ENCODE data around the gene SIPA1L3.
A peak's percentile ranks its signal among the peaks of the same experiment; 100 is the strongest.

The SIPA1L3 gene

DNA sequence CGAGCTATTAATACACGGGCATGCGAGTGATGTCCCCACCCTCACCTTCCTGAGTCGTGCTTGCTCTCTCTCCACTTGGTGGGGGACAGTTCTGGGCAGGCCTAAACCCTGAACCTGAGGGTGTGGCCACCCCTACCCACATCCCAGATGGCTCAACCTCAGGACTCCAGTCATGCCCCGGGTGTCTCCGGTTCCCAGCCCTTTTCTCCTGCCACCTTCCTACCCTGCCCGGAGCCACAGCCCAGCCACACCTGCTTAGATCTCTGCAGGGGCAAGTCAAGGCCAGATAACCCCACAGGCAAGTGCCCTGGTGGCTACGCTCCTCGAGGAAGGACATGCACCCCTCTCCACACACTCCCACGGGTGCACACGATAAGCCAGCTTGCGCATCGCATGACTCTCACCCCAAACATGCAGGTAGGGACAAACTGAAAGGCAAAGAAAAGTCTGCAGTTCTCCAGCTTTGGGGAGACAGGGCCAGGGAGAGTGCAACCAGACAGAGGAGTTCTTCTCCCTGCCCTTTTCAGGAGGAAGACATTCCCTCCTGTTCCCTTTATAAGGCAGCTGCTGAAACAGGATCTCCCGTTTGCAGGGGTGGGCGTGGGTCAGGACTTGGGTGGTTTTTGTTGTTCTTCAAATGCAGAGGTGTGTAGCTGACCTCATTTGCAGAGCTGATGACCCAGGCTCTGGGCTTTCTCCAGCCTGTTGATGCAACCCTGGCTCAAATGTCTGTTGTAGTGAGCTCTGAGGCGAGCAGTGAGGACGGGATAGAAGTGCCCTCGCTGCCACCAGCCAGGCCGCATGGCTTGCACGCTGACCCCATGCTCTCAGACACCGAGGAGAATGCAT, 228.4 kb downstream of the SIPA1L3 start:
- H3K36me3 ChIP-seq (ENCODE audit: control insufficient read depth in 2 of 2, insufficient read depth in 1 of 2, low read length in 2 of 2) = peaks cover 0 to 17% of the 10 kb centered on the region in 2 experiments; a peak in 2 of 3 replicates
- CTCF ChIA-PET = interaction anchor here (0.5 to 6.3 kb wide), 23 partner anchors 7 to 959 kb away, joined by 3 to 70 read pairs (median 5); no protein-coding TSS in a partner anchor
- POLR2A ChIA-PET = interaction anchor here (0.7 to 1.2 kb wide), 2 partner anchors 228 to 253 kb away, joined by 3 to 4 read pairs; partner anchors contain the start of genes GGN, SIPA1L3 and WDR87
- no peaks in the 10 kb centered on the region for H3K9me3 ChIP-seq (ENCODE audit: control insufficient read depth, insufficient read depth, low read depth, low read length)
- no peak overlapping the region for H3K27ac ChIP-seq (ENCODE audit: extremely low read depth, low read depth, low read length)
- H3K4me1 ChIP-seq (ENCODE audit: control insufficient read depth, insufficient read depth, low read length) = no peaks in the 10 kb centered on the region
- H3K4me3 ChIP-seq (ENCODE audit: low read depth, low read length) = no peak overlapping the region
- TF ChIP-seq, protein P1, sequence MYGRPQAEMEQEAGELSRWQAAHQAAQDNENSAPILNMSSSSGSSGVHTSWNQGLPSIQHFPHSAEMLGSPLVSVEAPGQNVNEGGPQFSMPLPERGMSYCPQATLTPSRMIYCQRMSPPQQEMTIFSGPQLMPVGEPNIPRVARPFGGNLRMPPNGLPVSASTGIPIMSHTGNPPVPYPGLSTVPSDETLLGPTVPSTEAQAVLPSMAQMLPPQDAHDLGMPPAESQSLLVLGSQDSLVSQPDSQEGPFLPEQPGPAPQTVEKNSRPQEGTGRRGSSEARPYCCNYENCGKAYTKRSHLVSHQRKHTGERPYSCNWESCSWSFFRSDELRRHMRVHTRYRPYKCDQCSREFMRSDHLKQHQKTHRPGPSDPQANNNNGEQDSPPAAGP (tag by site-specific recombination; IDR thresholded peaks at IDR 0.05) = peak; percentile 65; the same call in 1 of the 2 replicates
- TF ChIP-seq SCRT1 (tag by site-specific recombination; IDR thresholded peaks at IDR 0.05; ENCODE audit: borderline replicate concordance) = 0 out of 2 replicates have a peak, but pooled peaks have one; percentile 21
- TF ChIP-seq ZNF571 (tag by site-specific recombination; IDR thresholded peaks at IDR 0.05) = no peak
- TF ChIP-seq IKZF3 (tag by site-specific recombination; IDR thresholded peaks at IDR 0.05) = no peak
- TF ChIP-seq, protein P2, sequence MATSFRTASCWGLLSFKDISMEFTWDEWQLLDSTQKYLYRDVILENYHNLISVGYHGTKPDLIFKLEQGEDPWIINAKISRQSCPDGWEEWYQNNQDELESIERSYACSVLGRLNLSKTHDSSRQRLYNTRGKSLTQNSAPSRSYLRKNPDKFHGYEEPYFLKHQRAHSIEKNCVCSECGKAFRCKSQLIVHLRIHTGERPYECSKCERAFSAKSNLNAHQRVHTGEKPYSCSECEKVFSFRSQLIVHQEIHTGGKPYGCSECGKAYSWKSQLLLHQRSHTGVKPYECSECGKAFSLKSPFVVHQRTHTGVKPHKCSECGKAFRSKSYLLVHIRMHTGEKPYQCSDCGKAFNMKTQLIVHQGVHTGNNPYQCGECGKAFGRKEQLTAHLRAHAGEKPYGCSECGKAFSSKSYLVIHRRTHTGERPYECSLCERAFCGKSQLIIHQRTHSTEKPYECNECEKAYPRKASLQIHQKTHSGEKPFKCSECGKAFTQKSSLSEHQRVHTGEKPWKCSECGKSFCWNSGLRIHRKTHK (tag by site-specific recombination; IDR thresholded peaks at IDR 0.05) = no peak
- no peak for TF ChIP-seq ZBTB17 (tag by site-specific recombination; IDR thresholded peaks at IDR 0.05)
- TF ChIP-seq ZSCAN16 (tag by site-specific recombination; IDR thresholded peaks at IDR 0.05) = no peak
- peak; percentile 86 for TF ChIP-seq SCRT2 (tag by site-specific recombination; IDR thresholded peaks at IDR 0.05)
- no peak for TF ChIP-seq ZNF354C (tag by site-specific recombination; IDR thresholded peaks at IDR 0.05; ENCODE audit: borderline replicate concordance, low read depth)
- peak; percentile 62; the same call in 1 of the 2 replicates for TF ChIP-seq PRDM1 (tag by site-specific recombination; IDR thresholded peaks at IDR 0.05)
- TF ChIP-seq, protein P3, sequence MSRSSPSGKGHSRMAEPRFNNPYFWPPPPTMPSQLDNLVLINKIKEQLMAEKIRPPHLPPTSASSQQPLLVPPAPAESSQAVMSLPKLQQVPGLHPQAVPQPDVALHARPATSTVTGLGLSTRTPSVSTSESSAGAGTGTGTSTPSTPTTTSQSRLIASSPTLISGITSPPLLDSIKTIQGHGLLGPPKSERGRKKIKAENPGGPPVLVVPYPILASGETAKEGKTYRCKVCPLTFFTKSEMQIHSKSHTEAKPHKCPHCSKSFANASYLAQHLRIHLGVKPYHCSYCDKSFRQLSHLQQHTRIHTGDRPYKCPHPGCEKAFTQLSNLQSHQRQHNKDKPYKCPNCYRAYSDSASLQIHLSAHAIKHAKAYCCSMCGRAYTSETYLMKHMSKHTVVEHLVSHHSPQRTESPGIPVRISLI (tag by site-specific recombination; IDR thresholded peaks at IDR 0.05) = no peak
- TF ChIP-seq ZFP37 (tag by site-specific recombination; IDR thresholded peaks at IDR 0.05) = no peak
- TF ChIP-seq ZXDB (tag by site-specific recombination; IDR thresholded peaks at IDR 0.05) = no peak
- TF ChIP-seq KLF9 (tag by site-specific recombination; IDR thresholded peaks at IDR 0.05; ENCODE audit: low read depth) = no peak; the same call in 1 of the 2 replicates
- no peak for TF ChIP-seq ZNF366 (tag by site-specific recombination; conservative IDR thresholded peaks at IDR 0.05)
- TF ChIP-seq ZNF426 (tag by site-specific recombination; IDR thresholded peaks at IDR 0.05) = no peak
- no peak for TF ChIP-seq ZBTB8A (tag by site-specific recombination; IDR thresholded peaks at IDR 0.05)
- no peak for TF ChIP-seq ZNF416 (tag by site-specific recombination; IDR thresholded peaks at IDR 0.05)
- TF ChIP-seq ZNF548 (tag by site-specific recombination; IDR thresholded peaks at IDR 0.05) = no peak
- no peak for TF ChIP-seq ZNF391 (tag by site-specific recombination; IDR thresholded peaks at IDR 0.05; ENCODE audit: borderline replicate concordance, low read depth)
- peak; percentile 97 for TF ChIP-seq ZFHX2 (tag by site-specific recombination; conservative IDR thresholded peaks at IDR 0.05)
- TF ChIP-seq, protein P4, sequence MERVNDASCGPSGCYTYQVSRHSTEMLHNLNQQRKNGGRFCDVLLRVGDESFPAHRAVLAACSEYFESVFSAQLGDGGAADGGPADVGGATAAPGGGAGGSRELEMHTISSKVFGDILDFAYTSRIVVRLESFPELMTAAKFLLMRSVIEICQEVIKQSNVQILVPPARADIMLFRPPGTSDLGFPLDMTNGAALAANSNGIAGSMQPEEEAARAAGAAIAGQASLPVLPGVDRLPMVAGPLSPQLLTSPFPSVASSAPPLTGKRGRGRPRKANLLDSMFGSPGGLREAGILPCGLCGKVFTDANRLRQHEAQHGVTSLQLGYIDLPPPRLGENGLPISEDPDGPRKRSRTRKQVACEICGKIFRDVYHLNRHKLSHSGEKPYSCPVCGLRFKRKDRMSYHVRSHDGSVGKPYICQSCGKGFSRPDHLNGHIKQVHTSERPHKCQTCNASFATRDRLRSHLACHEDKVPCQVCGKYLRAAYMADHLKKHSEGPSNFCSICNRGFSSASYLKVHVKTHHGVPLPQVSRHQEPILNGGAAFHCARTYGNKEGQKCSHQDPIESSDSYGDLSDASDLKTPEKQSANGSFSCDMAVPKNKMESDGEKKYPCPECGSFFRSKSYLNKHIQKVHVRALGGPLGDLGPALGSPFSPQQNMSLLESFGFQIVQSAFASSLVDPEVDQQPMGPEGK (tag by site-specific recombination; IDR thresholded peaks at IDR 0.05) = no peak
- TF ChIP-seq, protein P5, sequence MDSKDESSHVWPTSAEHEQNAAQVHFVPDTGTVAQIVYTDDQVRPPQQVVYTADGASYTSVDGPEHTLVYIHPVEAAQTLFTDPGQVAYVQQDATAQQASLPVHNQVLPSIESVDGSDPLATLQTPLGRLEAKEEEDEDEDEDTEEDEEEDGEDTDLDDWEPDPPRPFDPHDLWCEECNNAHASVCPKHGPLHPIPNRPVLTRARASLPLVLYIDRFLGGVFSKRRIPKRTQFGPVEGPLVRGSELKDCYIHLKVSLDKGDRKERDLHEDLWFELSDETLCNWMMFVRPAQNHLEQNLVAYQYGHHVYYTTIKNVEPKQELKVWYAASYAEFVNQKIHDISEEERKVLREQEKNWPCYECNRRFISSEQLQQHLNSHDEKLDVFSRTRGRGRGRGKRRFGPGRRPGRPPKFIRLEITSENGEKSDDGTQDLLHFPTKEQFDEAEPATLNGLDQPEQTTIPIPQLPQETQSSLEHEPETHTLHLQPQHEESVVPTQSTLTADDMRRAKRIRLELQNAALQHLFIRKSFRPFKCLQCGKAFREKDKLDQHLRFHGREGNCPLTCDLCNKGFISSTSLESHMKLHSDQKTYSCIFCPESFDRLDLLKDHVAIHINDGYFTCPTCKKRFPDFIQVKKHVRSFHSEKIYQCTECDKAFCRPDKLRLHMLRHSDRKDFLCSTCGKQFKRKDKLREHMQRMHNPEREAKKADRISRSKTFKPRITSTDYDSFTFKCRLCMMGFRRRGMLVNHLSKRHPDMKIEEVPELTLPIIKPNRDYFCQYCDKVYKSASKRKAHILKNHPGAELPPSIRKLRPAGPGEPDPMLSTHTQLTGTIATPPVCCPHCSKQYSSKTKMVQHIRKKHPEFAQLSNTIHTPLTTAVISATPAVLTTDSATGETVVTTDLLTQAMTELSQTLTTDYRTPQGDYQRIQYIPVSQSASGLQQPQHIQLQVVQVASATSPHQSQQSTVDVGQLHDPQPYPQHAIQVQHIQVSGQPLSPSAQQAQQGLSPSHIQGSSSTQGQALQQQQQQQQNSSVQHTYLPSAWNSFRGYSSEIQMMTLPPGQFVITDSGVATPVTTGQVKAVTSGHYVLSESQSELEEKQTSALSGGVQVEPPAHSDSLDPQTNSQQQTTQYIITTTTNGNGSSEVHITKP (tag by site-specific recombination; IDR thresholded peaks at IDR 0.05) = 0 out of 2 replicates have a peak, but pooled peaks have one; percentile 17
- peak; percentile 97 for TF ChIP-seq EGR2 (tag by site-specific recombination; IDR thresholded peaks at IDR 0.05; ENCODE audit: low read depth)
- no peak for TF ChIP-seq ZNF114 (tag by site-specific recombination; IDR thresholded peaks at IDR 0.05)
- TF ChIP-seq ZNF121 (tag by site-specific recombination; IDR thresholded peaks at IDR 0.05) = no peak
- TF ChIP-seq TRIM28 (IDR thresholded peaks at IDR 0.05; ENCODE audit: borderline replicate concordance, low read length) = no peak
- TF ChIP-seq ZNF24 (tag by site-specific recombination; IDR thresholded peaks at IDR 0.05) = no peak
- no peak for TF ChIP-seq ZNF777 (tag by site-specific recombination; IDR thresholded peaks at IDR 0.05; ENCODE audit: borderline replicate concordance)
